Measurements from ENCODE around the gene INSIG1. TPM values are rescaled to one million over a fixed set of nuclear protein-coding genes. Genes with fewer than 3 reads are reported as not detected.

The INSIG1 gene
- total RNA-seq (79.3 and 105 TPM in 2 replicates), polyA plus RNA-seq (102 and 129 TPM in 2 replicates), polyA minus RNA-seq (112 and 120 TPM in 2 replicates), Bru-seq, nascent RNA (percentile 96 among the genes with signal in this experiment), BruChase-seq, experiment 1, labeled RNA remaining after a 6-hour chase (percentile 76 among the genes with signal in this experiment), BruChase-seq, experiment 2, labeled RNA remaining after a 2-hour chase (percentile 96 among the genes with signal in this experiment)
- polyA plus RNA-seq (2011; cell fraction: cytosol; rRNA removed): 55.2 and 65.6 TPM in 2 replicates
- 40.6 and 54.9 TPM in 2 replicates for polyA plus RNA-seq (2011; cell fraction: nucleus; rRNA removed)
- polyA plus RNA-seq (2012): 36.7 and 55.1 TPM in 2 replicates
- polyA minus RNA-seq (2011; cell fraction: cytosol; rRNA and poly(A)+ RNA removed): 42.5 TPM
- 49.7 and 74.6 TPM in 2 replicates for polyA minus RNA-seq (2011; cell fraction: nucleus; rRNA and poly(A)+ RNA removed)
- long read RNA-seq, transcript INSIG1-202 (4 exons, 1,127 nt): minor isoform, 8 of 369 reads
- long read RNA-seq, transcript INSIG1-201 (6 exons, 3,010 nt): major isoform, 251 of 369 reads
- long read RNA-seq, partial matches to known transcripts: 27 of 369 reads
- long read RNA-seq, other reads (novel, unspliced or antisense): 83 of 369 reads

- POLR2A ChIA-PET: interaction anchor here (0.6 to 3.0 kb wide), 7 partner anchors 9 to 369 kb away, joined by 3 to 36 read pairs (median 3); no protein-coding TSS in a partner anchor
- Histone ChIP-seq H3K9me3 (replicated peaks; ENCODE audit: control insufficient read depth, insufficient read depth, low read length) (no peaks in the 10 kb centered on the region), H3K4me1 (ENCODE audit: control insufficient read depth, extremely low read depth, insufficient read depth, low read length) (peaks cover 31% of the 10 kb centered on the region), H3K9ac (replicated peaks; ENCODE audit: extremely low read depth, insufficient read depth, low read length) (peak within 1 kb of the TSS; percentile 83), H3K4me3 (replicated peaks in 1 of 3; ENCODE audit: insufficient read depth in 1 of 3, low read depth in 1 of 3, low read length in 3 of 3) (peak within 1 kb of the TSS; percentile 50 to 99 (median 91)), H3K27me3 (ENCODE audit: control insufficient read depth in 2 of 2, insufficient read depth in 2 of 2, low read length in 2 of 2) (no peaks in the 10 kb centered on the region), H2AFZ (ENCODE audit: low read depth, low read length) (peak within 1 kb of the TSS; percentile 64), H3K4me2 (ENCODE audit: insufficient read depth, low read length) (peak within 1 kb of the TSS; percentile 94), H3K79me2 (ENCODE audit: control insufficient read depth, insufficient read depth, low read length) (peaks cover 48% of the 10 kb centered on the region), H3K9me1 (replicated peaks; ENCODE audit: control insufficient read depth, extremely low read depth, insufficient read depth, low read length) (no peaks in the 10 kb centered on the region), H4K20me1 (replicated peaks; ENCODE audit: control insufficient read depth, extremely low read depth, insufficient read depth, low read length) (peaks cover 9% of the 10 kb centered on the region), H3K36me3 (ENCODE audit: control insufficient read depth in 2 of 2, extremely low read depth in 1 of 2, insufficient read depth in 2 of 2, low read length in 2 of 2) (peaks cover 0 to 13% of the 10 kb centered on the region in 2 experiments), H3K27ac (ENCODE audit: insufficient read depth, low read depth, low read length) (peak within 1 kb of the TSS; percentile 64)
- DNase-seq (ENCODE audit: low read depth, low spot score) (peak; percentile 92), FAIRE-seq (peak; percentile 80)
- TF ChIP-seq MAX (IDR thresholded peaks at IDR 0.05; ENCODE audit: insufficient read depth, insufficient read length): peak; percentile 49
- peak; percentile 62 for TF ChIP-seq POLR2AphosphoS5 (IDR thresholded peaks at IDR 0.05; ENCODE audit: insufficient read depth, low read depth, low read length)
- TF ChIP-seq MYC (IDR thresholded peaks at IDR 0.05; ENCODE audit: low read depth, low read length): peak; percentile 32
- no peak for TF ChIP-seq JUN (IDR thresholded peaks at IDR 0.05; ENCODE audit: borderline replicate concordance, insufficient read depth, insufficient read length, low read depth)
- no peak for TF ChIP-seq FOS (IDR thresholded peaks at IDR 0.05; ENCODE audit: borderline replicate concordance, insufficient read depth, low read length)
- TF ChIP-seq EZH2 (IDR thresholded peaks at IDR 0.05; ENCODE audit: borderline replicate concordance, low read depth, low read length, severe bottlenecking): no peak
- TF ChIP-seq POLR2A (IDR thresholded peaks at IDR 0.05; ENCODE audit: low read depth, low read length): peak; percentile 92
- intact Hi-C loops (cut with micrococcal nuclease): loop anchor here (1.0 to 10.0 kb wide), 8 partner anchors 20 to 467 kb away; no protein-coding TSS in a partner anchor
- CTCF ChIA-PET: interaction anchor here (0.6 to 3.9 kb wide), 7 partner anchors 47 to 384 kb away, joined by 3 to 19 read pairs (median 6); no protein-coding TSS in a partner anchor
- dilution Hi-C loops (cut with MboI; ENCODE audit: extremely low pct_ligation_motif_present, low sequenced_read_pairs): no loop called here
- TSS peak; percentile 21 for BruUV-seq (replicated peaks)
Observed at GRCh38 chr7:155297517-155298287, at the start of gene INSIG1. Gene INSIG1, plus strand, starts transcription at chr7:155297878. Its CDS starts 408 bp downstream, at chr7:155298286.
